WTC11 (cell line): ENCODE data around the gene HJURP. TPM values are rescaled to one million over a fixed set of nuclear protein-coding genes. Genes with fewer than 3 reads are reported as not detected.
"Not testable (repeated sequence)": the region's sequence is repeated elsewhere in the genome, so short reads cannot be mapped to it uniquely, and the experiment has no call there.

Experiments
- ATAC-seq: fragments of 200-7000 bp; cut with Tn5 transposase; 2 replicates; pipeline ENCODE4 v1.10.0; 2021; ENCODE audit warnings: mild to moderate bottlenecking, moderate library complexity
- CTCF ChIA-PET: fragments of 300-600 bp; sonication (Branson Sonifier 250); formaldehyde crosslinking; loops from one replicate; lab custom pipeline; 2021; ENCODE audit warnings: antibody characterized with exemption; lab: Charles Lee
- POLR2A ChIA-PET: fragments of 350-600 bp; sonication (Branson Sonifier 250); formaldehyde crosslinking; loops from one replicate; lab custom pipeline; 2021; ENCODE audit warnings: antibody characterized with exemption; lab: Charles Lee
- DNase-seq: peaks from one replicate; pipeline ENCODE4 v3.0.0; 2021; ENCODE audit warnings: low spot score
- H3K27ac Mint-ChIP-seq: 2 replicates; pipeline ENCODE4 v1.8.0; 2021; ENCODE audit warnings: mixed read lengths
- H3K27me3 Mint-ChIP-seq: 2 replicates; pipeline ENCODE4 v1.8.0; 2021; ENCODE audit warnings: low read depth, mild to moderate bottlenecking, moderate library complexity, mixed read lengths
- H3K36me3 Mint-ChIP-seq: 2 replicates; pipeline ENCODE4 v1.8.0; 2021; ENCODE audit warnings: mixed read lengths
- H3K4me1 Mint-ChIP-seq: 2 replicates; pipeline ENCODE4 v1.8.0; 2022; ENCODE audit warnings: mixed read lengths
- H3K4me3 Mint-ChIP-seq: 2 replicates; pipeline ENCODE4 v1.8.0; 2021; ENCODE audit warnings: mild to moderate bottlenecking, moderate library complexity, mixed read lengths
- H3K9me3 Mint-ChIP-seq: 2 replicates; pipeline ENCODE4 v1.8.0; 2021; ENCODE audit warnings: mixed read lengths
- ATF2 ChIP-seq: sonication (generic); formaldehyde crosslinking; IDR thresholded peaks from 2 replicates; pipeline ENCODE4 v1.8.1; 2022; ENCODE audit warnings: low read depth, missing genetic modification reagents, borderline replicate concordance
- ATF6 ChIP-seq: sonication (generic); formaldehyde crosslinking; IDR thresholded peaks from 2 replicates; pipeline ENCODE4 v1.8.1; 2023; ENCODE audit warnings: mild to moderate bottlenecking, missing genetic modification reagents
- CBFB ChIP-seq: sonication (generic); formaldehyde crosslinking; IDR thresholded peaks from 2 replicates; pipeline ENCODE4 v1.8.1; 2022; ENCODE audit warnings: mild to moderate bottlenecking, low read depth, missing genetic modification reagents
- IRF2 ChIP-seq: sonication (generic); formaldehyde crosslinking; IDR thresholded peaks from 2 replicates; pipeline ENCODE4 v1.8.0; 2022; ENCODE audit warnings: low read depth, missing genetic modification reagents, borderline replicate concordance
- KAT7 ChIP-seq: sonication (generic); formaldehyde crosslinking; IDR thresholded peaks from 2 replicates; pipeline ENCODE4 v1.8.1; 2023; ENCODE audit warnings: missing genetic modification reagents, mild to moderate bottlenecking, borderline replicate concordance
- MAX ChIP-seq: sonication (generic); formaldehyde crosslinking; IDR thresholded peaks from 2 replicates; pipeline ENCODE4 v1.8.0; 2022; ENCODE audit warnings: mild to moderate bottlenecking, missing genetic modification reagents
- NFYB ChIP-seq: sonication (generic); formaldehyde crosslinking; conservative IDR thresholded peaks from 2 replicates; pipeline ENCODE4 v1.8.0; 2022; ENCODE audit warnings: low read depth, missing genetic modification reagents
- PRRX2 ChIP-seq: fragments of 250-450 bp; sonication (Bioruptor Pico); IDR thresholded peaks from 2 replicates; pipeline ENCODE4 v1.8.0; 2021; ENCODE audit warnings: mild to moderate bottlenecking
- TEAD1 ChIP-seq: sonication (generic); formaldehyde crosslinking; IDR thresholded peaks from 2 replicates; pipeline ENCODE4 v1.8.0; 2022; ENCODE audit warnings: mild to moderate bottlenecking, missing genetic modification reagents
- USF2 ChIP-seq: sonication (generic); formaldehyde crosslinking; IDR thresholded peaks from 2 replicates; pipeline ENCODE4 v1.8.1; 2023; ENCODE audit warnings: mild to moderate bottlenecking, missing genetic modification reagents, moderate library complexity
- ZBTB43 ChIP-seq: sonication (generic); formaldehyde crosslinking; IDR thresholded peaks from 2 replicates; pipeline ENCODE4 v1.8.1; 2023; ENCODE audit warnings: mild to moderate bottlenecking, missing genetic modification reagents
- ZMAT4 ChIP-seq: fragments of 250-450 bp; sonication (Bioruptor Pico); IDR thresholded peaks from 2 replicates; pipeline ENCODE4 v1.9.0; 2021; ENCODE audit warnings: mild to moderate bottlenecking
- ZNF219 ChIP-seq: sonication (generic); formaldehyde crosslinking; IDR thresholded peaks from 2 replicates; pipeline ENCODE4 v1.8.0; 2023; ENCODE audit warnings: missing genetic modification reagents, mild to moderate bottlenecking, borderline replicate concordance
- ZNF396 ChIP-seq: fragments of 250-450 bp; sonication (Bioruptor Pico); IDR thresholded peaks from 2 replicates; pipeline ENCODE4 v1.8.0; 2021; ENCODE audit warnings: mild to moderate bottlenecking, moderate library complexity, borderline replicate concordance
- ZNF416 ChIP-seq: fragments of 250-450 bp; sonication (Bioruptor Pico); IDR thresholded peaks from 2 replicates; pipeline ENCODE4 v1.9.0; 2021; ENCODE audit warnings: mild to moderate bottlenecking, inconsistent platforms
- total RNA-seq: library from RNA; stranded (reverse); gene quantifications from 3 replicates; pipeline ENCODE4 v1.2.3, GENCODE V29; 2021

HJURP gene
- total RNA-seq, 1 experiment from 2014 or later, result 83.7 TPM

- TF ChIP-seq ZBTB43 (CRISPR knock-in tag) (no peak), NFYB (CRISPR knock-in tag) (no peak), ZMAT4 (no peak), ZNF416 (CRISPR knock-in tag) (no peak), KAT7 (CRISPR knock-in tag) (no peak), USF2 (CRISPR knock-in tag) (no peak), PRRX2 (CRISPR knock-in tag) (no peak)
Observed at GRCh38 chr2:233901884-233902283, 47.5 kb upstream of the HJURP start (continued).

GRCh38 chr2:233901367-233901766 is 47.0 kb upstream of the HJURP start:
- ChIA-PET CTCF (no interaction called here), POLR2A (no interaction called here)
- Mint-ChIP-seq H3K4me3 (no peak overlapping the region), H3K27ac (no peak overlapping the region), H3K27me3 (peaks cover 20% of the 10 kb centered on the region; the same call in 1 of the 2 replicates), H3K36me3 (no peaks in the 10 kb centered on the region), H3K9me3 (peaks cover 22% of the 10 kb centered on the region), H3K4me1 (no peaks in the 10 kb centered on the region)
- no peak for ATAC-seq
- TF ChIP-seq IRF2 (CRISPR knock-in tag) (no peak), ATF2 (CRISPR knock-in tag) (no peak)
- no peak for DNase-seq

GRCh38 chr2:233896253-233896652 is 41.9 kb upstream of the HJURP start:
- DNase-seq, H3K36me3 Mint-ChIP-seq, POLR2A ChIA-PET, H3K4me3 Mint-ChIP-seq, ATAC-seq, H3K27ac Mint-ChIP-seq, CTCF ChIA-PET, H3K9me3 Mint-ChIP-seq, H3K4me1 Mint-ChIP-seq: not testable (repeated sequence)
- peaks cover 17% of the 10 kb centered on the region for H3K27me3 Mint-ChIP-seq

GRCh38 chr2:233892793-233893192 is 38.5 kb upstream of the HJURP start:
- Mint-ChIP-seq H3K27me3 (peaks cover 12% of the 10 kb centered on the region), H3K36me3 (no peaks in the 10 kb centered on the region), H3K9me3 (no peaks in the 10 kb centered on the region), H3K4me3 (no peak overlapping the region)
- POLR2A ChIA-PET, result no interaction called here
- no peak for DNase-seq
- ATAC-seq, result no peak
- no peak for TF ChIP-seq MAX (CRISPR knock-in tag)
- TF ChIP-seq ATF6 (CRISPR knock-in tag), result no peak
- no peak for TF ChIP-seq TEAD1
- TF ChIP-seq ZNF219 (CRISPR knock-in tag), result no peak
- no peak for TF ChIP-seq ZNF396 (CRISPR knock-in tag)
- TF ChIP-seq CBFB, result no peak
- no peak for TF ChIP-seq KAT7 (CRISPR knock-in tag)
- TF ChIP-seq, all 79 proteins: peak for 0
- no peak overlapping the region for H3K27ac Mint-ChIP-seq
- CTCF ChIA-PET, result no interaction called here
- H3K4me1 Mint-ChIP-seq, result 0 out of 2 replicates have a peak, but pooled peaks cover 3% of the 10 kb centered on the region
